ENCODE measurements around the gene ACSF2. TPM values are rescaled to one million over a fixed set of nuclear protein-coding genes. Genes with fewer than 3 reads are reported as not detected.

ACSF2 gene
- total RNA-seq, 1 experiment from 2014 or later: 17.8 TPM

DNA sequence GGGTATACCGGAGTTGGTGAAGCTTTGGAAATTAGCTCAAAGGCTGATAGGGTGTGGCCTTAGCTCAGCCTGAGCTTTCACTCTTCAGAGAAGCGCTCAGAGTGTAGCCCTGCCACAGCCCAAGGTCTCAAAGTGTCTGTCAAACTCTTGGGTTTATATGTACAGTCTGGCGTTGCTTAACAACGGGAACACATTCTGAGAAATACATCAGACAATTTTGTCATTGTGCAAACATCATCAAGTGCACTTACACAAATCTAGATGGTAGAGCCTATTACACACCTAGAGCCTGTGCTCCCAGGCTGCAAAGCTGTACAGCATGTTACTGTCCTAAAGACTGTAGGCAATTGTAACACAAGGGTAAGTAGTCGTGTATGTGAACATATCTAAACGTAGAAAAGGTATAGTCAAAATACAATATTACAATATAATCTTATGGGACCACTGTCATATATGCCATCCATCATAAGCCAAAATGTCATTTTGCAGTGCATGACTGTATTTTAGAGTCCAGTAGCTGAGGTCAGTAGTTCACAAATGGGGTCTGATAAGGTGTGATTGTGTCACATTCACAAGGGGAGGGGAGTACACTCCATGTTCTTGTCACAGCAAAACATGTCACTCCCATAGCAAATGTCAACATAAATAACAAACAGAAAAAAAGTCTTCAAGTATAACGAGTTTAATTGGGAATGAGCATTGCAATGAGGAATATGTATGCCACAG lies 22.0 kb downstream of the ACSF2 start:
- H3K4me1 Mint-ChIP-seq (ENCODE audit: insufficient read depth, unreplicated experiment): peaks cover 27% of the 10 kb centered on the region
- no peak overlapping the region for H3K27ac Mint-ChIP-seq (ENCODE audit: low read depth, unreplicated experiment)
- POLR2A ChIA-PET: interaction anchor here (0.7 to 1.5 kb wide), 4 partner anchors 13 to 83 kb away, joined by 3 to 4 read pairs (median 3); partner anchors contain the start of gene LRRC59
- H3K9me3 Mint-ChIP-seq (ENCODE audit: unreplicated experiment): no peaks in the 10 kb centered on the region
- no peak for TF ChIP-seq CTCF (IDR thresholded peaks at IDR 0.05; ENCODE audit: unreplicated experiment)
- no TSS peak for BruUV-seq (replicated peaks)
- no peak overlapping the region for H3K4me3 Mint-ChIP-seq (ENCODE audit: unreplicated experiment)
- CTCF ChIA-PET: interaction anchor here (0.6 kb wide), 1 partner anchor 13 kb away, joined by 4 read pairs; no protein-coding TSS in a partner anchor
- intact Hi-C loops (cut with micrococcal nuclease): no loop called here
- no peaks in the 10 kb centered on the region for H3K36me3 Mint-ChIP-seq (ENCODE audit: insufficient read depth, unreplicated experiment)
- no peak for DNase-seq (ENCODE audit: unreplicated experiment)
- no peaks in the 10 kb centered on the region for H3K27me3 Mint-ChIP-seq (ENCODE audit: insufficient read depth, unreplicated experiment)

DNA sequence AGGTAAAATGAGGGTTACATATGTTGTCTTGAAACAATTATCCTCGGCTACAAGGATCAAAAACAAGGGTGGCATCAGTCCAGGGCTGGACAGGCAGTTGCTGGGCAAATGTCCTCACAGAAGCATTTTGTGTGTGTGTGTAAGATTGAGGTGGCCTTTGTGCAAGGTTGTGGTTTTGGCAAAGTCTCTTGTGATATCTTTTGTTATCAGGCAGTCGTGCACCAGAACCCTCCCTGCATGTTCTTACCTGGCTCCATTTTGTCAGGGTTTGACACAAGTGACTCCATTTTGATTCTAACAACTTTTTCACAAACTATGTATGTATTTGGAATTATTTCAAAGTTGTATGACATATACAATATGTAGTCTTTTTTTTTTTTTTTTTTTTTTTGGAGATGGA lies 22.6 kb downstream of the ACSF2 start:
- BruUV-seq (replicated peaks): no TSS peak
- Mint-ChIP-seq H3K27me3 (ENCODE audit: insufficient read depth, unreplicated experiment) (no peaks in the 10 kb centered on the region), H3K36me3 (ENCODE audit: insufficient read depth, unreplicated experiment) (peaks cover 5% of the 10 kb centered on the region), H3K4me3 (ENCODE audit: unreplicated experiment) (no peak overlapping the region), H3K9me3 (ENCODE audit: unreplicated experiment) (no peaks in the 10 kb centered on the region), H3K4me1 (ENCODE audit: insufficient read depth, unreplicated experiment) (peaks cover 21% of the 10 kb centered on the region), H3K27ac (ENCODE audit: low read depth, unreplicated experiment) (no peak overlapping the region)
- DNase-seq (ENCODE audit: unreplicated experiment): no peak
- ChIA-PET CTCF (no interaction called here), POLR2A (no interaction called here)
- intact Hi-C loops (cut with micrococcal nuclease): no loop called here
- TF ChIP-seq CTCF (IDR thresholded peaks at IDR 0.05; ENCODE audit: unreplicated experiment): no peak

GRCh38 chr17:50451943-50452629 lies 26.1 kb downstream of the ACSF2 start:
- intact Hi-C loops (cut with micrococcal nuclease): no loop called here
- Mint-ChIP-seq H3K4me3 (ENCODE audit: unreplicated experiment) (peak overlapping the region; percentile 19), H3K27me3 (ENCODE audit: insufficient read depth, unreplicated experiment) (no peaks in the 10 kb centered on the region), H3K27ac (ENCODE audit: low read depth, unreplicated experiment) (peak overlapping the region; percentile 9), H3K9me3 (ENCODE audit: unreplicated experiment) (no peaks in the 10 kb centered on the region), H3K36me3 (ENCODE audit: insufficient read depth, unreplicated experiment) (peaks cover 13% of the 10 kb centered on the region), H3K4me1 (ENCODE audit: insufficient read depth, unreplicated experiment) (peaks cover 14% of the 10 kb centered on the region)
- ChIA-PET CTCF (interaction anchor here (0.7 to 1.8 kb wide), 6 partner anchors 8 to 179 kb away, joined by 3 to 10 read pairs (median 3); partner anchors contain the start of genes LRRC59 and RSAD1), POLR2A (interaction anchor here (0.5 to 2.6 kb wide), 10 partner anchors 9 to 255 kb away, joined by 3 to 10 read pairs (median 3); partner anchors contain the start of gene LRRC59)
- no TSS peak for BruUV-seq (replicated peaks)
- DNase-seq (ENCODE audit: unreplicated experiment): no peak
- TF ChIP-seq CTCF (IDR thresholded peaks at IDR 0.05; ENCODE audit: unreplicated experiment): no peak

GRCh38 chr17:50452630-50453300 lies 26.7 kb downstream of the ACSF2 start:
- no peaks in the 10 kb centered on the region for H3K9me3 Mint-ChIP-seq (ENCODE audit: unreplicated experiment)
- DNase-seq (ENCODE audit: unreplicated experiment): peak; percentile 76
- ChIA-PET CTCF (interaction anchor here (0.6 to 1.8 kb wide), 7 partner anchors 9 to 253 kb away, joined by 3 to 4 read pairs (median 3); partner anchors contain the start of genes LRRC59 and RSAD1), POLR2A (interaction anchor here (0.5 to 2.6 kb wide), 10 partner anchors 9 to 254 kb away, joined by 3 to 10 read pairs (median 3); partner anchors contain the start of gene LRRC59)
- H3K36me3 Mint-ChIP-seq (ENCODE audit: insufficient read depth, unreplicated experiment): peaks cover 13% of the 10 kb centered on the region
- TF ChIP-seq CTCF (IDR thresholded peaks at IDR 0.05; ENCODE audit: unreplicated experiment): no peak
- H3K4me3 Mint-ChIP-seq (ENCODE audit: unreplicated experiment): peak overlapping the region; percentile 19
- intact Hi-C loops (cut with micrococcal nuclease): no loop called here
- BruUV-seq (replicated peaks): no TSS peak
- H3K4me1 Mint-ChIP-seq (ENCODE audit: insufficient read depth, unreplicated experiment): peaks cover 14% of the 10 kb centered on the region
- H3K27ac Mint-ChIP-seq (ENCODE audit: low read depth, unreplicated experiment): peak overlapping the region; percentile 9
- no peaks in the 10 kb centered on the region for H3K27me3 Mint-ChIP-seq (ENCODE audit: insufficient read depth, unreplicated experiment)
